ENCODE data around the gene ANGPTL4. TPM values are rescaled to one million over a fixed set of nuclear protein-coding genes. Genes with fewer than 3 reads are reported as not detected.

ANGPTL4 gene
- total RNA-seq, 1 experiment from 2014 or later: 1.7 TPM

- Histone ChIP-seq H3K27me3 (replicated peaks; ENCODE audit: insufficient read depth, low read depth, low read length, poor library complexity) (no peaks in the 10 kb centered on the region), H3K9me3 (ENCODE audit: low read depth, low read length, poor library complexity, severe bottlenecking) (no peaks in the 10 kb centered on the region), H3K27ac (ENCODE audit: low read depth, low read length, poor library complexity, severe bottlenecking) (no peak overlapping the region), H3K4me3 (ENCODE audit: low read depth, low read length, poor library complexity, severe bottlenecking) (no peak overlapping the region), H3K4me1 (ENCODE audit: insufficient read depth, low read length, poor library complexity, severe bottlenecking) (peaks cover 24% of the 10 kb centered on the region), H3K36me3 (ENCODE audit: insufficient read depth, low read length, poor library complexity, severe bottlenecking) (no peaks in the 10 kb centered on the region)
- TF ChIP-seq, protein P1, sequence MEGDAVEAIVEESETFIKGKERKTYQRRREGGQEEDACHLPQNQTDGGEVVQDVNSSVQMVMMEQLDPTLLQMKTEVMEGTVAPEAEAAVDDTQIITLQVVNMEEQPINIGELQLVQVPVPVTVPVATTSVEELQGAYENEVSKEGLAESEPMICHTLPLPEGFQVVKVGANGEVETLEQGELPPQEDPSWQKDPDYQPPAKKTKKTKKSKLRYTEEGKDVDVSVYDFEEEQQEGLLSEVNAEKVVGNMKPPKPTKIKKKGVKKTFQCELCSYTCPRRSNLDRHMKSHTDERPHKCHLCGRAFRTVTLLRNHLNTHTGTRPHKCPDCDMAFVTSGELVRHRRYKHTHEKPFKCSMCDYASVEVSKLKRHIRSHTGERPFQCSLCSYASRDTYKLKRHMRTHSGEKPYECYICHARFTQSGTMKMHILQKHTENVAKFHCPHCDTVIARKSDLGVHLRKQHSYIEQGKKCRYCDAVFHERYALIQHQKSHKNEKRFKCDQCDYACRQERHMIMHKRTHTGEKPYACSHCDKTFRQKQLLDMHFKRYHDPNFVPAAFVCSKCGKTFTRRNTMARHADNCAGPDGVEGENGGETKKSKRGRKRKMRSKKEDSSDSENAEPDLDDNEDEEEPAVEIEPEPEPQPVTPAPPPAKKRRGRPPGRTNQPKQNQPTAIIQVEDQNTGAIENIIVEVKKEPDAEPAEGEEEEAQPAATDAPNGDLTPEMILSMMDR (conservative IDR thresholded peaks at IDR 0.05; ENCODE audit: low read depth, low read length): no peak
- TF ChIP-seq EZH2 (IDR thresholded peaks at IDR 0.05; ENCODE audit: borderline replicate concordance, low read depth, low read length, poor library complexity, severe bottlenecking): no peak
- DNase-seq (ENCODE audit: low spot score): no peak
- intact Hi-C loops (cut with micrococcal nuclease; ENCODE audit: unreplicated experiment): loop anchor here (5.0 kb wide), 1 partner anchor 225 kb away; no protein-coding TSS in a partner anchor
- ChIA-PET CTCF (no interaction called here), POLR2A (ENCODE audit: low non-redundant PET) (no interaction called here)
- BruUV-seq (replicated peaks): no TSS peak
These were observed 6.9 kb upstream of the ANGPTL4 start for GRCh38 chr19:8357007-8357521.

DNA sequence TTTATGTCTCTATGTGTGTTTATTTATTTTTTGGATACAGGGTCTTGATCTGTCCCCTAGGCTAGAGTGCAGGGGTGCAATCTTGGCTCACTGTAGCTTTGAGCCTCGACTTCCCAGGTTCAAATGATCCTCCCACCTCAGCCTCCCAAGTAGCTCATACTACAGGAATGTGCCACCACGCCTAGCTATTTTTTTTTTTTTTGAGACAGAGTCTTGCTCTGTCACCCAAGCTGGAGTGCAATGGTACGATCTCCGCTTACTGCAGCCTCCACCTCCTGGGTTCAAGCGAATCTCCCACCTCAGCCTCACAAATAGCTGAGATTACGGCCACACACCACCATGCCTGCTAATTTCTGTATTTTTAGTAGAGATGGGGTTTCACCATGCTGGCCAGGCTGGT is 5.0 kb upstream of the ANGPTL4 start:
- intact Hi-C loops (cut with micrococcal nuclease; ENCODE audit: unreplicated experiment): loop anchor here (5.0 kb wide), 1 partner anchor 223 kb away; no protein-coding TSS in a partner anchor
- H3K9me3 ChIP-seq (ENCODE audit: low read depth, low read length, poor library complexity, severe bottlenecking): no peaks in the 10 kb centered on the region
- no peak for TF ChIP-seq EZH2 (IDR thresholded peaks at IDR 0.05; ENCODE audit: borderline replicate concordance, low read depth, low read length, poor library complexity, severe bottlenecking)
- TF ChIP-seq, protein P1 (conservative IDR thresholded peaks at IDR 0.05; ENCODE audit: low read depth, low read length): no peak
- no peak overlapping the region for H3K4me3 ChIP-seq (ENCODE audit: low read depth, low read length, poor library complexity, severe bottlenecking)
- peaks cover 14% of the 10 kb centered on the region for H3K4me1 ChIP-seq (ENCODE audit: insufficient read depth, low read length, poor library complexity, severe bottlenecking)
- BruUV-seq (replicated peaks): no TSS peak
- ChIA-PET CTCF (no interaction called here), POLR2A (ENCODE audit: low non-redundant PET) (no interaction called here)
- no peak overlapping the region for H3K27ac ChIP-seq (ENCODE audit: low read depth, low read length, poor library complexity, severe bottlenecking)
- no peaks in the 10 kb centered on the region for H3K27me3 ChIP-seq (replicated peaks; ENCODE audit: insufficient read depth, low read depth, low read length, poor library complexity)
- DNase-seq (ENCODE audit: low spot score): no peak
- no peaks in the 10 kb centered on the region for H3K36me3 ChIP-seq (ENCODE audit: insufficient read depth, low read length, poor library complexity, severe bottlenecking)

GRCh38 chr19:8360196-8360595 is 3.8 kb upstream of the ANGPTL4 start:
- Histone ChIP-seq H3K9me3 (ENCODE audit: low read depth, low read length, poor library complexity, severe bottlenecking) (no peaks in the 10 kb centered on the region), H3K4me3 (ENCODE audit: low read depth, low read length, poor library complexity, severe bottlenecking) (no peak overlapping the region), H3K36me3 (ENCODE audit: insufficient read depth, low read length, poor library complexity, severe bottlenecking) (no peaks in the 10 kb centered on the region), H3K4me1 (ENCODE audit: insufficient read depth, low read length, poor library complexity, severe bottlenecking) (peaks cover 19% of the 10 kb centered on the region), H3K27me3 (replicated peaks; ENCODE audit: insufficient read depth, low read depth, low read length, poor library complexity) (peaks cover 6% of the 10 kb centered on the region), H3K27ac (ENCODE audit: low read depth, low read length, poor library complexity, severe bottlenecking) (no peak overlapping the region)
- intact Hi-C loops (cut with micrococcal nuclease; ENCODE audit: unreplicated experiment): no loop called here
- POLR2A ChIA-PET (ENCODE audit: low non-redundant PET): no interaction called here
- TF ChIP-seq, protein P1 (conservative IDR thresholded peaks at IDR 0.05; ENCODE audit: low read depth, low read length): no peak
- TF ChIP-seq EZH2 (IDR thresholded peaks at IDR 0.05; ENCODE audit: borderline replicate concordance, low read depth, low read length, poor library complexity, severe bottlenecking): no peak
- DNase-seq (ENCODE audit: low spot score): no peak
- CTCF ChIA-PET: no interaction called here
- BruUV-seq (replicated peaks): no TSS peak

Data from A673 (cell line).